Psoas muscle (tissue), 8 donors: ENCODE measurements around the gene MT3. TPM values are rescaled to one million over a fixed set of nuclear protein-coding genes. Genes with fewer than 3 reads are reported as not detected.
"Not testable (repeated sequence)": the region's sequence is repeated elsewhere in the genome, so short reads cannot be mapped to it uniquely, and the experiment has no call there.

Experiments used
- ATAC-seq, 4 donors: fragments of 200-7000 bp; cut with Tn5 transposase; one replicate each; pipeline ENCODE4 v1.9.1; 2020; ENCODE audit warnings: moderate library complexity in 3 of 4, mild to moderate bottlenecking in 2 of 4
- DNase-seq, 2 donors: peaks; one replicate each; pipeline ENCODE4 v3.0.0-alpha.2; 2020
- H3K27ac ChIP-seq: fragments of 200-600 bp; one replicate; pipeline ENCODE4 v1.8.0; 2022
- H3K27me3 ChIP-seq, 3 donors: fragments of 200-600 bp in 1 of 3; one replicate each; pipeline versions ENCODE4 v1.6.1 to v1.8.0; 2013 to 2022; ENCODE audit warnings: low read length in 2 of 3, mild to moderate bottlenecking in 2 of 3, moderate library complexity in 1 of 3; ENCODE audit not compliant: insufficient read depth in 3 of 3
- H3K36me3 ChIP-seq, 2 donors: fragments of 200-600 bp in 1 of 2; one replicate each; pipeline versions ENCODE4 v1.6.1 to v1.8.0; 2013 to 2022; ENCODE audit warnings: low read depth in 1 of 2, mild to moderate bottlenecking in 1 of 2, moderate library complexity in 1 of 2; ENCODE audit not compliant: insufficient read depth in 1 of 2
- H3K4me1 ChIP-seq: fragments of 200-600 bp; one replicate; pipeline ENCODE4 v1.8.0; 2022
- H3K4me3 ChIP-seq: fragments of 200-600 bp; one replicate; pipeline ENCODE4 v1.8.0; 2022; ENCODE audit warnings: mild to moderate bottlenecking
- H3K9me3 ChIP-seq: fragments of 200-600 bp; one replicate; pipeline ENCODE4 v1.8.0; 2022
- CTCF ChIP-seq: fragments of 200-600 bp; IDR thresholded peaks from one replicate; pipeline ENCODE4 v1.8.0; 2022; ENCODE audit warnings: antibody characterized with exemption
- WGBS, 3 donors: extraction: QIAGEN DNeasy Blood & Tissue Kit; methylation state at CpG; one replicate each; pipeline versions ENCODE4 v1.1.6 to v1.1.7; 2013; 5-methylcytosine and 5-hydroxymethylcytosine counted together
- intact Hi-C, 2 donors: fragments of 100-400 bp; cut with DNase I; formaldehyde crosslinking; loops; one replicate each; pipeline versions ENCODE4 v1.11.0 to v1.14.2; 2022
- polyA plus RNA-seq, 3 donors: library from polyadenylated mRNA; stranded (reverse); fragments of 200-250 nt; gene quantifications; one replicate each; pipeline ENCODE4 v1.2.3, GENCODE V29; 2013
- total RNA-seq, 4 donors: library from RNA; stranded (reverse); fragmentation: NEBNext Ultra II Directional in 2 of 4; extraction: Animal tissue kit (Norgen Biotek cat#: 25700) in 2 of 4; gene quantifications; one replicate each; pipeline versions ENCODE4 v1.2.1 to v1.2.4, GENCODE V29; 2021 to 2023
- donor health status: healthy with polysubstance abuse.
- donor health status: DM: no; HTN: no; CAD: no; lungs with moderate emphysema.
- donor health status: Bipolar disorder and iron deficiency.
- donor health status: healthy.
- donor health status: DM: yes; HTN: yes; CAD: no.
- donor health status: DM: no; HTN: no; CAD: no.
- donor health status: DM: no; HTN: no; CAD: no.
- donor health status: DM: yes; HTN: yes; CAD: no.

MT3 gene
- total and polyA plus RNA-seq, 7 donors, result 0.57 to 10.5 (median 4.2) TPM; not detected in 1

- H3K9me3 ChIP-seq, result no peaks in the 10 kb centered on the region
- H3K27me3 ChIP-seq, result no peaks in the 10 kb centered on the region
- no peak for TF ChIP-seq CTCF
- no peak overlapping the region for H3K27ac ChIP-seq
- H3K4me3 ChIP-seq, result peak overlapping the region; percentile 64
- H3K4me1 ChIP-seq, result peaks cover 7% of the 10 kb centered on the region
- intact Hi-C loops, result no loop called here
- ATAC-seq (no peak), DNase-seq (no peak)
- WGBS, 3 donors, result 79 to 93% (median 83%) methylated on average over 6 of the region's 6 CpGs
- no peaks in the 10 kb centered on the region for H3K36me3 ChIP-seq
Observed at GRCh38 chr16:56618138-56618537, 28.8 kb downstream of the MT3 start.

GRCh38 chr16:56620339-56620897 is 31.1 kb downstream of the MT3 start:
- WGBS, 3 donors, result 47 to 92% (median 50%) methylated on average over 8 of the region's 8 CpGs
- no peak for TF ChIP-seq CTCF
- DNase-seq, result no peak
- H3K9me3 ChIP-seq, result no peaks in the 10 kb centered on the region
- H3K36me3 ChIP-seq, result no peaks in the 10 kb centered on the region
- H3K27ac ChIP-seq, result no peak overlapping the region
- ATAC-seq, result no peak
- no peak overlapping the region for H3K4me3 ChIP-seq
- H3K27me3 ChIP-seq, result no peaks in the 10 kb centered on the region
- H3K4me1 ChIP-seq, result peaks cover 11% of the 10 kb centered on the region
- intact Hi-C loops, result no loop called here

- H3K9me3 ChIP-seq, ATAC-seq, DNase-seq, H3K4me3 ChIP-seq, H3K27me3 ChIP-seq, intact Hi-C loops, H3K27ac ChIP-seq, H3K36me3 ChIP-seq: not testable (repeated sequence)
- 83 to 90% (median 89%) methylated on average over 4 of the region's 4 CpGs for WGBS, 3 donors
- peaks cover 24% of the 10 kb centered on the region for H3K4me1 ChIP-seq
Observed at GRCh38 chr16:56621665-56622445, 32.5 kb downstream of the MT3 start.

GRCh38 chr16:56623184-56623583 is 33.9 kb downstream of the MT3 start:
- H3K27me3 ChIP-seq, DNase-seq, H3K4me3 ChIP-seq, H3K36me3 ChIP-seq, ATAC-seq, H3K9me3 ChIP-seq, intact Hi-C loops, H3K27ac ChIP-seq: not testable (repeated sequence)
- H3K4me1 ChIP-seq, result peaks cover 21% of the 10 kb centered on the region
- WGBS, 3 donors, result 90 to 95% (median 91%) methylated on average over 5 of the region's 5 CpGs

GRCh38 chr16:56623637-56624036 is 34.3 kb downstream of the MT3 start:
- no peaks in the 10 kb centered on the region for H3K9me3 ChIP-seq
- intact Hi-C loops, result no loop called here
- no peak for TF ChIP-seq CTCF
- no peaks in the 10 kb centered on the region for H3K36me3 ChIP-seq
- WGBS, 3 donors, result 92 to 94% (median 93%) methylated on average over 2 of the region's 2 CpGs
- peaks cover 23% of the 10 kb centered on the region for H3K4me1 ChIP-seq
- no peaks in the 10 kb centered on the region for H3K27me3 ChIP-seq
- ATAC-seq (no peak), DNase-seq (no peak)
- H3K4me3 ChIP-seq, result no peak overlapping the region
- no peak overlapping the region for H3K27ac ChIP-seq
